Ramos (cell line): Measurements from ENCODE around the gene CYTH4.
"Not testable (repeated sequence)": the region's sequence is repeated elsewhere in the genome, so short reads cannot be mapped to it uniquely, and the experiment has no call there.

ENCODE experiments used
- in situ Hi-C: fragments of 300-500 bp; cut with MboI; formaldehyde crosslinking; loops from one replicate; pipeline ENCODE4 v1.14.3; 2022; ENCODE audit warnings: low sequenced_read_pairs; ENCODE audit not compliant: unreplicated experiment

Gene CYTH4

DNA sequence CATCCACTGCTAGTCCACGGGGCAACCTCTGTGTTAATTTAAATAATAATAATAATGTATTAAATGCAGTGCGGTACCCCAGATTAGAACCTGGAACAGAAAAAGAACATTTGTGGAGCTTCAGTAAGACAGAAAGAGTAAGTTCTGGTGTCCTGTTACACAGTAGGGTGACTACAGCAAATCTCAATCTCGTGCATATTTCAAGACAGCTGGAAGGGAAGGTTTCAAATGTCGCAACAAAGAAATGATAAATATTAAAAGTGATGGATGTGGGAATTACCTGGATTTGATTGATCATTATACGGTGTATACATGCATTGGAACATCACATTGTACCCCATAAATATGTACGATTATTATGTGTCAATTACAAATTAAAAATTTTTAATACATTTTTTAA is 36.6 kb upstream of the CYTH4 start:
- in situ Hi-C loops, result no loop called here

DNA sequence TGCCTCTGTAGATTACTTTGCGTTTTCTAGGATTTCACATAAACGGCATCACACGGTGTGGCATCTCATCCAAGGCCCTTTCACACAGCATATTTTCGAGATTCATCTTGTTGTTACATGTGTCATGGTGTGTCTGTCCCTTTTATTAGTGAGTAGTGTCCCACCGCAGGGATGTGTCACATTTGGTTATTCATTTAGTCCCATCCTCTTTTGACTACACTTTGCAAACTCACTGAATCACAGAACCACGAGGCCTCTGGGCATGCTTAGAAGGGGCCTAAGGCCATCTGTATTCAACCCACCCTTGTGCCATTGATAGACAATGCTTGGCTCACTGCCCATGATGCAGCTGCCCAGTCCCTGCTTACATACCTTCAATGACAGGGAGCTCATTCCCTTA is 34.1 kb upstream of the CYTH4 start:
- in situ Hi-C loops, result no loop called here

DNA sequence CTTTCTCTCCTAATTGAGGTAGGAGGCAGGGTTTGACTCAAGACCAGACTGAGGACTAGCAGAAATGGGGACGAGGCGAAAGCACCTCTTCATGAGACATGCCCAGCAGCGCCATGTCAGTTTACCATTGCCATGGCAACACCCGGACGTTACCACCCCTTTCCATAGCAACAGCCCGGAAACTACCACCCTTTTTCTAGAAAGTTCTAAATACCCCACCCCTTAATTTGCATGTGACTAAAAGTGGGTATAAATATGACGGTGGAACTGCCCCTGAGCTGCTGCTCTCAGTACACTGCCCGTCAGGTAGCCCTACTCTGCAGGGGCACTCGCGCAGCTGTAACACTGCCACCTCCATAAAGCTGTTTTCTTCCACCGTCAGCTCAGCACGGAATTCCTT is 32.3 kb upstream of the CYTH4 start:
- in situ Hi-C loops, result no loop called here

- in situ Hi-C loops, result not testable (repeated sequence)
Measured at GRCh38 chr22:37251836-37252235, 30.5 kb upstream of the CYTH4 start.

- in situ Hi-C loops, result no loop called here
Measured at GRCh38 chr22:37253126-37253660, 29.1 kb upstream of the CYTH4 start.

DNA sequence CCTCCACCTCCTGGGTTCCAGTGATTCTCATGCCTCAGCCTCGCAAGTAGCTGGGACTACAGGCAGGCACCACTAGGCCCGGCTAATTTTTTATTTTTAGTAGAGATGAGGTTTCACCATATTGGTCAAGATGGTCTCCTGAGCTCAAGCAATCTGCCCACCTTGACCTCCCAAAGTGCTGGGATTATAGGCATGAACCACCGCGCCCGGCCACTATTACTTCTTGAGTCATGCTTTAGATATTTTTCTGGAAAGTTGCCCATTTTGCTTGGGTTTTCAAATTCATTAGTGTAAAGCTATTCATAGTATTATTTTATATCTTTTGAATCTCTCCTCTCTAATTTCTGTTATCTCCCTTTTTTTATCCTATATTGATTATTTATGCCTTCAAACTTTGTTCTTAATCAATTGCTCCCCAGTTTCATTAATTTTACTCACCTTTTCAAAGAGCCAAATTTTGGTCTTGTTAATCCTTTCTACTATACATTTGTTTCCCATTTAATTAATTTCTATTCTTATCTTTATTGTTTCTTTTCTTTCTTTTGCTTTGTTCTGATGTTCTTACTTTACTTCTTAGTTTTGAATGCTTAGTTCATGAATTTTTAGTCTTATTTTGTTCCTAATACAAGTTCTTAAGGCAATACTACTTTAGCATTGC is 28.0 kb upstream of the CYTH4 start:
- in situ Hi-C loops, result no loop called here

DNA sequence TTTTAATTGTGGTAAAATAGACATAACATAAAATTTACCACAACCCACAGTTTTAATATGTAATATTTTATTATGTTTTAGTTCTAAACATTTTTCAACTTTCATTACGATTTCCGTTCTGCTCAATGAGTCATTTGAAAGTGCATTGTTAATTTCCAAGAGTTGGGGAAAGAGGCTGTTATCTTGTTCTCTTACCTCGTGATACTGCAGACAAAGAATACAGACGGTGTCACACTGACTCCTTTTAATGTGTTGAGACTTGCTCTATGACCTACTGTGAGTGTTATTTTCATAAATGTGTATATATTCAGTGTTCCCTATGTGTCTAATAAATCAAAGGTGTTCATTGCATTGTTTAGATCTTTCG is 27.5 kb upstream of the CYTH4 start:
- in situ Hi-C loops, result no loop called here

DNA sequence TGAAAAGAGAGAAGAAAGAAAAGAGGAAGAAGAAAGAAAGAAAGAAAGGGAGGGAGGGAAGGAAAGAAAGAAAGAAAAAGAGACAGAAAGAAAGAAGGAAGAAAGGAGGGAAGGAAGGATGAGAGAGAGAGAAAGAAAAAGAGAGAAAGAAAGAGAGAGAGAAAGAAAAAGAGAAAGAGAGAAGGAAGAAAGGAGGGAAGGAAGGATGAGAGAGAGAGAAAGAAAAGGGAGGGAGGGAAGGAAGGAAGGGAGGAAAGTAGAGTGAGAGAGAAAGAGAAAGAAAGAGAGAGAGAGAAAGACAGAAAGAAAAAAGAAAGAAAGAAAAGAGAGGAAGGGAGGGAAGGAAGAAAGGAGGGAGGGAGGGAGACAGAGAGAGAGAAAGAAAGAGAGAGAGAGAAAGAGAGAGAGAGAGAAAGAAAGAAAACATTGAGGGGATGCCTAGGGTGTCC is 26.7 kb upstream of the CYTH4 start:
- in situ Hi-C loops, result no loop called here

- in situ Hi-C loops, result no loop called here
Measured at GRCh38 chr22:37256075-37256726, 26.1 kb upstream of the CYTH4 start.

DNA sequence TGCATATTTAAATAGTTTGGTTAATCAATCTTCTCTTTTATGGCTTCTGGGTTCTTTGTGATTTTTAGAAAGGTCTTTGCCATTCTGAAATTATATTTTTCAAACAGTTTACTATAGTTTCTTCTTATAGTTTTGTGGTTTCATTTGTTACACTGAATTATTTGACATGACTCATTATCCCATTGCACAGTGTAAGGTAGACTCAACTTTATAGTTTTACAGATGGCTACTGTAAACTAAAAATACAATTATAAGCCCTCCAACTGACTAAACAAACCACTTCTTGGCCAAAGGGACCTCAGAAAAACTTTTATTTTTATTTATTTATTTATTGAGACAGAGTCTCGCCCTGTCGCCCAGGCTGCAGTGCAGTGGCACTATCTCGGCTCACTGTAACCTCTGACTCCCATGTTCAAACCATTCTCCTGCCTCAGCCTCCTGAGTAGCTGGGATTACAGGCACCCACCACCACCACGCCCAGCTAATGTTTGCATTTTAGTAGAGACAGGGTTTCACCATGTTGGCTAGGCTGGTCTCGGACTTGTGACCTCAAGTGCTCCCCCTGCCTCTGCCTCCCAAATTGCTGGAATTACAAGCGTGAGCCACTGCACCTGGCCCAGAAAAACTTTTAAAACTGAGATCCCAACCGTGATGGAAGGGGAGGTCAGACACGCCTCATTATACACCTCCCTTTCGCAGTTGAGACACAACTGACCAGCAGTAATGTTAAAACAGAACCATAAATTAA is 24.1 kb upstream of the CYTH4 start:
- in situ Hi-C loops, result no loop called here

GRCh38 chr22:37258753-37259401 is 23.4 kb upstream of the CYTH4 start:
- in situ Hi-C loops, result no loop called here

DNA sequence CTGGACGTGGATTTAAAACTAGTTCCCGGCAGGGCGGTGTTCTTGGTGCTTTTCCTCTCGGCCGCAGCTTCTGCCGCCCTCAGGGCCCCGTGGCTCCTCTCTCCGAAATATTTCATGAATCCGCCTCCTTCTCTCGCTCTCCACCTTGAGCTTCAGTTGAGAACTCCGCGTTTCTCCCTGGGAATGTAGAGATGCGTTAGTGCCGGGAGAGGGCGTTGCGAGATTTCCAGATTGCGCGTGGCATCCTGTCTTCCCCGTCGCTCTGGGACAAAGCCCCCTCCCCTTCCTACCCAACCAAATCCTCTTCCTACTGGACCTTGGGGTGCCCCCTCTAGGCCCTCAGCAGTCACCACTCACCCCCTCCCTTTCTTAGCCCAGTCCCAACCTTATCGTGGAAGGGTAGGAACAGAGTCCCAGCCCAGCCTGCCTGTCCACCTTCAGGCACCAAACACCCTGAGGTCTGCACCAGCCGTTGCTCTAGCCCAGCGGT is 22.7 kb upstream of the CYTH4 start:
- in situ Hi-C loops, result loop anchor here (5.0 kb wide), 1 partner anchor 193 kb away; no protein-coding TSS in a partner anchor

DNA sequence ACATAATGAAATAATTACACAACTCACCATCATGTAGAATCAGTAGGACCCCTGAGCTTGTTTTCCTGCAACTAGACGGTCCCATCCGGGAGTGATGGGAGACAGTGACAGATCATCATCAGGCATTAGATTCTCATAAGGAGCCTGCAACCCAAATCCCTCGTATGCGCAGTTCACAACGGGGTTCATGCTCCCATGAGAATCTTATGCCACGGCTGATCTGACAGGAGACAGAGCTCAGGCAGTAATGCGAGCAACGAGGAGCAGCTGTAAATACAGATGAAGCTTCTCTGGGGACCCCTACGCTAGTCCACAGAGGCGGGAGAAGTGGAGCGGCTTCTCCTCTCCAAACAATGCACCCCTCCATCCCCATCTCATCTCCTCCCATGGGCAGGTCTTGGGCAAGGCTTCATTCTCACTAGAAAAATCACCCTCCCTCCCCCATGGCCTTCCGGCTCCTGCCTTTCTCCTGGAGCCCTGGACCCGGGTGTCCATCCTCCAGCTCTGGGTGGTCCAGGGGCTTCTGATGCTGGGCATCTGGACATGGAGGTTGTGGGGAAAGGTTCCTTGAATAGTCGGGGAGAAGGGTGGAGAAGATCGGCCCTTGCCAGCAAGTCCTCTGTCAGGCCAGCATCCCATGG is 22.0 kb upstream of the CYTH4 start:
- in situ Hi-C loops, result loop anchor here (5.0 kb wide), 1 partner anchor 192 kb away; no protein-coding TSS in a partner anchor

DNA sequence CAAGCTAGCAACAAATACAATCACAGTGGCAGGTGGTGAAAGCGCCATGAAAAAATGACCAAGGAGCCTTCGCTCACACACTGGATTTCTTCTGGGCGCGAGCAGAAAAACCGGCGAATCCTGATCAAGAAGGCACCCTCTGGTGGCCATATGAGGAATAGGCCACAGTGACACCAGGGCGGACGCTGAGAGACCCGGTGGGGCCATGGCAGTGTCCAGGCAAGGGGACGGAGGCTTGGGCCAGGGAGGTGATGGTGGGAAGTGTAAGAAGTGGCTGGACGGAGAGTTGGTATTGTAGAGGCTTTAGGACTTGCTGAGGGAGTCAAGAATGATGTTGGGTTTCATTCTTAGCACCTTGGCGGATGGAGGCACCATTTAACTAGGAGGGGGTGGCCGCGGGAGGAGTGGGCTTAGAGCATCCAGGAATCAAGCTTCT is 21.4 kb upstream of the CYTH4 start:
- in situ Hi-C loops, result loop anchor here (5.0 kb wide), 1 partner anchor 191 kb away; no protein-coding TSS in a partner anchor

- in situ Hi-C loops, result loop anchor here (5.0 kb wide), 1 partner anchor 190 kb away; no protein-coding TSS in a partner anchor
Measured at GRCh38 chr22:37262346-37262745, 20.0 kb upstream of the CYTH4 start.

DNA sequence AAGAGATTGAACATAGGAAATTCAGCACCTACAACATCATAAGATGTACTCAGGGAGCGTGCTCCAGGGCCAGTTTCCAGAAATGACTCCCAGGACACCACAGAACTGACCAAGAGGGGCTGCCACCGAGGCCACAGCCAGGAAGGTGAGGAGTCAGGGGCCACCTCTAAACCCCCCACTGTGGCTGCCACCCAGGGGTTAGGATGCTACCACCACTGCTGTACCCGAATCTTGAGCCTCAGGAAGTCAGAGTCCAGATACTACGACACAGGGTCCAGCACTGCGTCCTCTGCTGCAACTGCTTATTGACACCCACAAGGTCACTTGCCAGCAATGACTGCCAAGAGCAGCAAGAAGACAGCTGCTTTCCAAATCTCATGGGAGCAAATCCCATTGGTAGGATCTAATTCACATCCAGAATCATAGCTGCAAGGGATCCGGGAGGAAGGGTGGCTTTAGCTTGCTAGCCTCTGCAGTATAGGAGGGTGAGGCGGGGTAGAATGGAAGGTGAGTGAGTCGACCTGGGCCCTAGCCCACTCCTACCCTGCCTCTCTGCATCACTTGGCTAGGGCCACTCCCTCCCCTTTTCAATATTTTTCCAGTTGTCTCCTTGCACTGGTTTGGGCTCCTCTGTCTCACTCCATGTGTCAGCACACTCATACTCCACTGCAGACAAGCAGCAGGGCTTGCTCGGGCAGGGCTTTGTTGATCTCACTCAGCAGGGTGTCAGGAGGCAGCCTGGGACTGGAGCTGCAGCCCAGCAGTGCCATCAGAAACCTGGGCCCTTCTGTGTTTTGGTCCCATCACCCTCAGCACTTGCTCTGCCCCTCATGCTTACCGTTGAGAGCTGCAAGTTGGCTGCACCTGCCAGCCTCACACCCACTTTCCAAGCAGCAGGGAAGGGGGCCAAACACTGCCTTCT is 18.1 kb upstream of the CYTH4 start:
- in situ Hi-C loops, result loop anchor here (5.0 kb wide), 1 partner anchor 188 kb away; no protein-coding TSS in a partner anchor

GRCh38 chr22:37266581-37267134 is 15.7 kb upstream of the CYTH4 start:
- in situ Hi-C loops, result no loop called here

- in situ Hi-C loops, result no loop called here
Measured at GRCh38 chr22:37267135-37267587, 15.1 kb upstream of the CYTH4 start.
